Neural progenitor cell (in vitro differentiated cells): ENCODE measurements around the gene UBR2.

Source experiments
- EZH2 ChIP-seq: fragments of 200-600 bp; sonication (generic); IDR thresholded peaks from 2 replicates; pipeline ENCODE4 v1.6.1; 2017; ENCODE audit warnings: antibody characterized with exemption, mild to moderate bottlenecking, moderate library complexity
- TF ChIP-seq, protein P1 (sequence below): fragments of 200-600 bp; sonication (generic); IDR thresholded peaks from 2 replicates; pipeline ENCODE4 v1.5.1; 2017; ENCODE audit warnings: antibody characterized with exemption, mild to moderate bottlenecking

DNA sequence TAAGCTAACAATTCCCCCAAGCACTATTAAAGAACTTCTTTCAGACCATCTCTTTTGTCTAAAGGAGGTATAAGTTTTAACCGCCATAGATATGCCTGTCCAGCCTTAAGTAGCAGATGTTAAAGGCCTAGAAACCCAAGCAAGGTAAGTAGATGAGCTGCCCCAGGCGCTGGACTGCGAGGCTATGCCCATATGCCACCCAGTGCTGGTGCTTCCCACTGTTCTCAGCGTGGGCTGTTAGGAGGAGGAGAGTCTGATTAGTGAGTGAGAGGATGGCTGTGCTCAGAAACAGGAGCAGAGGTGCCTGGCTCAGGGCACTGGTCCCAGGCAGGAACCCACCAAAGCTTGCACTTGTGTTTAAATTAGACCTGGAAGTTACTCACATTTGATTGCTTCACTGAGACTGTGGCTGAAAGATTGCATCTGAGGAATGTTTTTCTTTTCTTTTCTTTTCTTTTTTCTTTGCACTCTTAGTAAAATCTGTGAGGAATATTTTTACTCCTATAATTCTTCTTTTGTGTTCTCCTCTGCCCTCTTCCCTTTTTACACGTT is 126.4 kb downstream of the UBR2 start:
- TF ChIP-seq, protein P1, sequence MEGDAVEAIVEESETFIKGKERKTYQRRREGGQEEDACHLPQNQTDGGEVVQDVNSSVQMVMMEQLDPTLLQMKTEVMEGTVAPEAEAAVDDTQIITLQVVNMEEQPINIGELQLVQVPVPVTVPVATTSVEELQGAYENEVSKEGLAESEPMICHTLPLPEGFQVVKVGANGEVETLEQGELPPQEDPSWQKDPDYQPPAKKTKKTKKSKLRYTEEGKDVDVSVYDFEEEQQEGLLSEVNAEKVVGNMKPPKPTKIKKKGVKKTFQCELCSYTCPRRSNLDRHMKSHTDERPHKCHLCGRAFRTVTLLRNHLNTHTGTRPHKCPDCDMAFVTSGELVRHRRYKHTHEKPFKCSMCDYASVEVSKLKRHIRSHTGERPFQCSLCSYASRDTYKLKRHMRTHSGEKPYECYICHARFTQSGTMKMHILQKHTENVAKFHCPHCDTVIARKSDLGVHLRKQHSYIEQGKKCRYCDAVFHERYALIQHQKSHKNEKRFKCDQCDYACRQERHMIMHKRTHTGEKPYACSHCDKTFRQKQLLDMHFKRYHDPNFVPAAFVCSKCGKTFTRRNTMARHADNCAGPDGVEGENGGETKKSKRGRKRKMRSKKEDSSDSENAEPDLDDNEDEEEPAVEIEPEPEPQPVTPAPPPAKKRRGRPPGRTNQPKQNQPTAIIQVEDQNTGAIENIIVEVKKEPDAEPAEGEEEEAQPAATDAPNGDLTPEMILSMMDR, result no peak
- TF ChIP-seq EZH2, result no peak
